ENCODE results near the gene PPP1R3G.

The PPP1R3G gene

GRCh38 chr6:5094327-5094726 lies 9.2 kb downstream of the PPP1R3G start:
- no peak for DNase-seq (ENCODE audit: low spot score)

GRCh38 chr6:5095236-5095635 lies 10.1 kb downstream of the PPP1R3G start:
- DNase-seq (ENCODE audit: low spot score), result no peak

- no peak for DNase-seq (ENCODE audit: low spot score)
These were observed 11.3 kb downstream of the PPP1R3G start for GRCh38 chr6:5096482-5096881.

- DNase-seq (ENCODE audit: low spot score), result no peak
These were observed 13.5 kb downstream of the PPP1R3G start for GRCh38 chr6:5098501-5099270.

GRCh38 chr6:5099537-5099936 lies 14.4 kb downstream of the PPP1R3G start:
- peak; percentile 25 for DNase-seq (ENCODE audit: low spot score)

- DNase-seq (ENCODE audit: low spot score), result no peak
These were observed 15.7 kb downstream of the PPP1R3G start for GRCh38 chr6:5100806-5101205.

- no peak for DNase-seq (ENCODE audit: low spot score)
These were observed 17.3 kb downstream of the PPP1R3G start for GRCh38 chr6:5102267-5102970.

- DNase-seq (ENCODE audit: low spot score), result no peak
These were observed 18.1 kb downstream of the PPP1R3G start for GRCh38 chr6:5103250-5103649.

GRCh38 chr6:5104667-5105066 lies 19.5 kb downstream of the PPP1R3G start:
- DNase-seq (ENCODE audit: low spot score), result no peak

- DNase-seq (ENCODE audit: low spot score), result no peak
These were observed 20.0 kb downstream of the PPP1R3G start for GRCh38 chr6:5105146-5105545.

- no peak for DNase-seq (ENCODE audit: low spot score)
These were observed 22.2 kb downstream of the PPP1R3G start for GRCh38 chr6:5107341-5107740.

GRCh38 chr6:5108068-5108467 lies 22.9 kb downstream of the PPP1R3G start:
- DNase-seq (ENCODE audit: low spot score), result no peak

- DNase-seq (ENCODE audit: low spot score), result no peak
These were observed 23.5 kb downstream of the PPP1R3G start for GRCh38 chr6:5108536-5109150.

- no peak for DNase-seq (ENCODE audit: low spot score)
These were observed 24.3 kb downstream of the PPP1R3G start for GRCh38 chr6:5109436-5109835.

- DNase-seq (ENCODE audit: low spot score), result no peak
These were observed 25.1 kb downstream of the PPP1R3G start for GRCh38 chr6:5110246-5110645.

GRCh38 chr6:5111626-5112025 lies 26.5 kb downstream of the PPP1R3G start:
- no peak for DNase-seq (ENCODE audit: low spot score)

GRCh38 chr6:5112066-5112799 lies 27.1 kb downstream of the PPP1R3G start:
- DNase-seq (ENCODE audit: low spot score), result peak; percentile 57

GRCh38 chr6:5113096-5113495 lies 28.0 kb downstream of the PPP1R3G start:
- DNase-seq (ENCODE audit: low spot score), result no peak

GRCh38 chr6:5115168-5115567 lies 30.0 kb downstream of the PPP1R3G start:
- no peak for DNase-seq (ENCODE audit: low spot score)

GRCh38 chr6:5116243-5116991 lies 31.3 kb downstream of the PPP1R3G start:
- DNase-seq (ENCODE audit: low spot score), result no peak

- DNase-seq (ENCODE audit: low spot score), result no peak
These were observed 34.2 kb downstream of the PPP1R3G start for GRCh38 chr6:5119090-5119951.
